AG09309 (cell line): Measurements from ENCODE around the gene NEU4.
"Not testable (repeated sequence)": the region's sequence is repeated elsewhere in the genome, so short reads cannot be mapped to it uniquely, and the experiment has no call there.

Experiments used
- DNase-seq: peaks from one replicate; pipeline ENCODE4 v3.0.0-alpha.2; 2010; ENCODE audit warnings: low read depth
- H3K4me3 ChIP-seq: 2 replicates; pipeline ENCODE4 v1.5.1; 2011; ENCODE audit warnings: mild to moderate bottlenecking, low read depth, low read length, moderate library complexity; ENCODE audit not compliant: control insufficient read depth
- CTCF ChIP-seq: IDR thresholded peaks from 2 replicates; pipeline ENCODE4 v1.5.1; 2011; ENCODE audit warnings: mild to moderate bottlenecking, low read depth, low read length, inconsistent platforms; ENCODE audit not compliant: insufficient read depth, control insufficient read depth; ENCODE audit errors: missing control alignments

The NEU4 gene

GRCh38 chr2:241796610-241797138 is 12.3 kb upstream of the NEU4 start:
- no peak for DNase-seq
- no peak for TF ChIP-seq CTCF
- no peak overlapping the region for H3K4me3 ChIP-seq

- DNase-seq = no peak
- TF ChIP-seq CTCF = no peak
- no peak overlapping the region for H3K4me3 ChIP-seq
These were observed 11.4 kb upstream of the NEU4 start for GRCh38 chr2:241797441-241798080.

GRCh38 chr2:241798081-241798630 is 10.8 kb upstream of the NEU4 start:
- TF ChIP-seq CTCF = no peak
- no peak overlapping the region for H3K4me3 ChIP-seq
- no peak for DNase-seq

GRCh38 chr2:241798631-241799521 is 10.1 kb upstream of the NEU4 start:
- H3K4me3 ChIP-seq = no peak overlapping the region
- TF ChIP-seq CTCF = no peak
- DNase-seq = no peak

GRCh38 chr2:241799522-241800197 is 9.3 kb upstream of the NEU4 start:
- no peak for DNase-seq
- no peak for TF ChIP-seq CTCF
- H3K4me3 ChIP-seq = no peak overlapping the region

GRCh38 chr2:241800198-241800903 is 8.6 kb upstream of the NEU4 start:
- DNase-seq, H3K4me3 ChIP-seq: not testable (repeated sequence)
